Ovary (tissue), 3 donors: ENCODE results near the gene WDR26.

Experiments
- CTCF ChIP-seq, 3 donors: fragments of 450-650 bp in 2 of 3; fragments of 200-600 bp in 1 of 3; IDR thresholded peaks; one replicate each; pipeline versions ENCODE4 v1.5.1 to v1.8.0; 2016 to 2022; ENCODE audit warnings: antibody characterized with exemption in 3 of 3, mild to moderate bottlenecking in 1 of 3
- EP300 ChIP-seq: sonication (generic); formaldehyde crosslinking; IDR thresholded peaks from one replicate; pipeline ENCODE4 v1.6.1; 2017; ENCODE audit warnings: antibody characterized with exemption
- donor health status: DM: no; HTN: no; CAD: no.

- TF ChIP-seq CTCF (IDR thresholded peaks at IDR 0.05) = no peak
- no peak for TF ChIP-seq EP300
These were observed 48.0 kb upstream of the WDR26 start for GRCh38 chr1:224482619-224483018.
